Effector CD4-positive, alpha-beta T cell (primary cell): ENCODE results near the gene UNK.
"Not testable (repeated sequence)": the region's sequence is repeated elsewhere in the genome, so short reads cannot be mapped to it uniquely, and the experiment has no call there.

Experiments used
- DNase-seq: peaks from one replicate; pipeline ENCODE4 v3.0.0-alpha.2; 2020

Gene UNK

DNA sequence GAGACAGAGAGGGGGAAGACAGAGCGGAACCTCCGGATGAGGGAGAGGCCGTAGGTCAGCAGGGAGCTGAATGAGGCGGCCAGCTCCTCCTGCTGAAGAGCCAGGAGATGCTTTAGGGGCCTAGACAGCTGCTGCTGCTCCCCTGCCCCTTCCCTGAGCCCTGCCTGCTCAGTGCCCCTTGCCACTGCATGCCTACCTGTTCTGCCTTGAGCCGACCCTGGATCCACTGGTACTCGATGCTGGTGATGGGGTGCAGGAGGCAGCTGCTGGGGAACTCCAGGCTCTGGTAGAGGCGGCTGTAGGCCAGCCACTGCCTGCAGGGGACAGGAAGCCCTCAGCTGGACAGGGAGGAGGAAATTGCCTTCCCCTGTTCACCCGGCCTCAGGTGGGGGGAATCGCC, 52.0 kb downstream of the UNK start:
- no peak for DNase-seq

DNA sequence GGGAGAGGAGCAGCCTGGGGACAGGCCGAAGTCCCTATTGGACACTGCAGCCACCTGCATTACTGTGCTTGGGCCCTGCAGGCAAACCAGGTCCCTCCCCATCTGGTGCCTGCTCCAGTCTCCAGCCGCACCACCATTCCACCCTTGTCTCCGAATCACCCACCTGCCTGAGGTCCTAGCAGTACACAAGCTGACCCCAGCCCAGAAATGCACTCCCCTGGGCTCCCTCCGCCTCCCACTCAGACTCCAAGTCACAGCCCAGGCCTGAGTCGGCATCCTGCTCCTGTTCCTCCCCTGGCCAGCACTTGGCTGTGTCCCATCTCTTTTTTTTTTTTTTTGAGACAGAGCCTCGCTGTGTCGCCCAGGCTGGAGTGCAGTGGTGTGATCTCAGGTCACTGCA, 53.3 kb downstream of the UNK start:
- DNase-seq = no peak

DNA sequence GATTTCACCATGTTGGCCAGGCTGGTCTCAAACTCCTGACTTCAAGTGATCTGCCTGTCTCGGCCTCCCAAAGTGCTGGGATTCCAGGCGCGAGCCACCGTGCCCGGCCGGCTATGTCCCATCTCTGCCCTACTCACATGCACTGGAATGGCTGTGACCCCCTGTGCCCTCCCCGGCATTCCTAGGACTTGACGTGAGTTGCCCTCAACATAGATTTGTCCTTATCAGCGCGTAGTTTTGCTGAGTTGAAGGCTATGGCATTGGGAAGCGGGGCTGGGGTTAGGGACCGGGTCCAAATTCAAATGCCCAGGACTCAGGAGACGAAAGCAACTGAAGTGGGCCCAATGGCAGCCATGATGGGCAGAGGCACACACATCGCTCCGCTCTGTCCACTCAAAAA, 53.8 kb downstream of the UNK start:
- DNase-seq = no peak

DNA sequence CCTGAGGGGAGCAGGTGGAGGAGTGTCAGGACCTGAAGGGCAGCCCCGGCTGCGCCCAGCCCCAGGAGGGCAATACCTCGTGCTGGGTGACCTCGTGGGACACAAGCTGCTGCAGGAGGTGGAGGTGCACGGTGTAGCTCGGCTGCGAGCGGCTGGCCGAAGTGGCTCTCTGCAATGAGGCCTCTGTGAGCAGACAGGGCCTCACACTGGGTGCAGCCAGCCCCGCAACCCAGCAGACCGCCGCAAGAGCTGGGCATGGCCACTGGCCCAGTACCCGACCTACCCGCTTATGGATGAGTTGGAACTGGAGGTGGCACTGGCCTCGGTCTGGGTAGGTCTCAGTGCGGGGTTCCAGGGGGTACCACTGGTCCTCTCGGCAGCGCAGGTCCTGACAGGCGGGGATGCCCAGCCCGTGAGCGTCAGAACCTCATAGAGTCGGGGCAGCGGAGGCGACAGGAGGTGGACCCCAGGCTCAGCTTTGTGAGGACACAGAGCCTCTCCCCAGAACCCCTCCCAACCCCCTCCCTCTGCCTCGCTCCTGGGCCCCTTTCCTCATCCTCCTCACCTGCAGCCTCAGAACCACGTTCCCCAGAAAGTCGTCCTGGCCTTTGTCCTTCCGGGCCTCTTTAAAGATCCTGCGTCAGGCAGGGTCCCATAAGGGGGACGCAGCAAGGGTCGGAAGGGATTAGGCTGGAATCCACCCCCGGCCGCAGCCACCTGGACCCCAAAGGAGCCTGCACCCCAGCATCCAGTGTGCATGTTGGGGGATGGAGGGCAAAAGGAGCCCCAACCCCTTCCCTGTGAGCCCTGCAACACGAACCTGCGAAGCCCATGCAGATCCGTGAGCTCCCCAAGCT, 55.6 kb downstream of the UNK start:
- DNase-seq = no peak

DNA sequence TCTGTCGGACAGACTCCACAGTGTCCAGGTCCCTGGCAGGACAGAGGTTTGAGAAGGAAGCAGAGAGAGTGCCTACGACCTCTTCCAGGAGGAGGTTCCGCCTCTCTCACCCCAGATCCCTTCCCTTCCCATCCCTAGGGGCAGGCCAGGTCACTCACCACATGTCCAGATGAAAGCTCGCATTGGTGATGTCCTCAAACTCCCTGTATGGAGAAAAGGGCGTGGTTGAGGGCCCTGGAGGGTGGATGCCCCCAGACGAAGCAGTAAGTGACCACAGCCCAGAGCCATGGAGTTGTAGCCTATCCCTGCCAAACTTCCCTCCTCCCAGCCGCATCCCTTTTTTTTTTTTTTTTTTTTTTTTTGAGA, 56.2 kb downstream of the UNK start:
- no peak for DNase-seq

DNA sequence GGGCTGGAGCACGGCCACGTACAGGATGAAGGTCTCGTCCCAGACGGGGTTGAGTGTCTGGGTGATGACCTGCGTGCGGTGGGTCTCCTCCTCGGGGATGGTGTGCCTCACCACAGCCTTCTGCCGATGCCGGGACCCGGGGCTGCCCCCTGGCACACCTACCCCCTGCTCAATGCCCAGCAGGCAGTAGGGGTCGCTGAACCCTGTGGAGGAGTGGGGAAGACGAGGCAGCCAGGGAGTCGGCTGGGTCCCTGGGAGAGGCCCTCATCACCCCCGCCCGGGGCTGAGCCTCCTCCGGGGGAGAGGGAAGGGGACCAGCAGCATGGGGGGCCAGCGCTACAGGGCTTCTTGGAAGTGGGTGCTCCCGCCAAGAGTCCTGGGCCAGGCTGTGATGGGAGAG, 57.8 kb downstream of the UNK start:
- no peak for DNase-seq

DNA sequence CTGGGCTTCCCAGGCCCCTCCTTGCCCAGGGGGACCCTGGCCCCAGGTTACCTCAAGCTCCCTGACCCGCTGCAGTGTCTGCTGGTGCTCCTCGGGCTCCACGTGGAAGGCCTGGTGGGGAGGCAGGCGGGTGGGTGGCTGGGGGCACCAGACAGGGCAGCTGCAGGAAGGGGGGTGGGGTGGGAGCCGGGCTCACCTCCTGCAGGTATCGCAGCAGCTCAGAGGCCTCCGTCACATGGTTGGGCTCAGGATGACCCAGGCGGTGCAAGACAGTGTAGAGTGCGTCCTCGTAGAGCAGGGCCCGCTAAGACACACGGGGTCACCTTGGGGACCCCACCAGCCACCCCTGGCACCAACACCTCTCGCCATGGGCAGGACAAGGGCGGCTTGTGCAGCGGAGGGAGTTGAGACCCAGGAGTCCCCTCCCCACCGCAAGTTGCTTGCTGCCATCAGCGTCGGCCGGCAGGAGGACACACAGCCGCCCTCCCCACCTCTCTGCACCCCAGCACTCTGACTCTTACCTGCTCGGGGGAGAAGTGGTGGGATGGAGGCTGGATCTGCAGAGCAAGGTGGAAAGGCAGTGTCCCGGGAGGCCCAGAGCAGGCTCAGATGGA, 58.5 kb downstream of the UNK start:
- no peak for DNase-seq

DNA sequence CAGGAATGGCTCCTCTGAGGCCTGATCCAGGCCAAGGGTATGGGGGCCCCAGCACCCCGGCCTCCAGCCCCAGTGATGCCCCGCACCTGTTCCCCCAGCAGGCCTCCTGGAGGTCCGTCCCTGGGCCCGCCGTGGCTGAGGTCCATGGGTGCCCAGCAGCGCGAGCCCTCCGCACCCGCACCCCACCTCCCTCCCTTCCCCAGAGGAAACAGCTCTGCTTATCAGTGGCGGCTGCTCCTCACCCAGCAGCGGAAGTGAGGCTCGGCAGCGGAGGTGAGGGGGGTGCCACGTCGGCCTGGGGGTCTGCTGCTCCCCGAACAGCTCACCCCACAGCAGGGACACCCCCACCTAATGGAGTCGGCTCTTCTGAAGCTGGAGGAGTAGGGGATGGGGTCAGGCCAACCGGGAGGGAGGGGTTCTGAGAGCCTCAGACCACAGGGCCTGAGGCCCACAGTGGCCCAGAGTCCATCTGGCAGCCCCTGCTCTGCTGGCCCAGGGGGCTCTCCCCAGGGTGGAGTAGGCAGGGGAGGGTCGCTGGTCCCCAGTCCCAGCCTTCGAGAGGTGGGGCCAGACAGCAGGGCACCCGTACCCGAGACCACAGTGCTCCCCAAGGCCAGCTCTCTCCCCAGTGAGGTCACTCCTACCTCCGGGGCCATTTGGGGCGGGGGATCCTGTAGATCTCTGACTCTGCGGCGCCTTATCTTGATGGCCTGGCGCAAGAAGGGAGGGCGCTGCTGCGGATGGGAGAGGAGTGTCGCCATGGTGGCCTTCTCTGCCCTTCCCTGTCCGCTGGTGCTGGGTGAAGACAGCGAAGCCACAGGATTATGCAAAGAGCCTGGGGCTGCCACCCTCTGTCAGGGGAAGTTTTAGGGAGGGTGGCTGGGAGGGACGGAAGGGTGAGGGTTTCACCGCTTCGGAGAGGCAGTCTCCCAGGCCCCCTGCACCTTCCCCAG, 59.2 kb downstream of the UNK start, which contains the start of gene UNC13D:
UNC13D (minus strand) TSS at position 828 of the 953 bp plus-strand sequence; CDS start at position 761, 67 bp downstream.
- peak; percentile 58 for DNase-seq

DNA sequence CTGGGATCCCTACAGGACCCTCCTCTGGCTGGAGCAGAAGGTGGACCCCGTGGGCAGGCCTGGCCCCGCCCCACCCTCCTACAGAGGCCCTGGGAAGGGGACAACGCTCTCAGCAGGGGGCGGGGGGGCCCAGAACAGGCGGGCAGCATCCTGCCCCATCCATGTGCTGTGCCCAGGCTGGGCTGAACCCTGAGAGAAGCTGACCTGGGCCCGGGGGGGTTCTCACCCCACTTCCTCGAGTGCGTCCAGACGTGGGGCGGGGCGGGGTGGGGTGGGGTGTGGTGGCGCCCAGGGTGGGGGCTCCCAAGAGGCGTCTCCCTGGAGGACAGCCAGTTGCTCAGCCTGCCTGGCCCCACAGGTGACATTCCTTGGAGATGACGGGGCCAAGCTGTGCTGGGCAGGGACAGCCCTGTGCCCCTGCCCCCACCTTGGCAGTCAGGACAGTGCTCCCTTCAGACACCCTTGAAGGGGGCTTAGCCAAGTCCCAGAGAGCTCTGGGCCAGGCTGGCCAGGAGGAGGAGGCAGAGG, 60.0 kb downstream of the UNK start:
- no peak for DNase-seq

DNA sequence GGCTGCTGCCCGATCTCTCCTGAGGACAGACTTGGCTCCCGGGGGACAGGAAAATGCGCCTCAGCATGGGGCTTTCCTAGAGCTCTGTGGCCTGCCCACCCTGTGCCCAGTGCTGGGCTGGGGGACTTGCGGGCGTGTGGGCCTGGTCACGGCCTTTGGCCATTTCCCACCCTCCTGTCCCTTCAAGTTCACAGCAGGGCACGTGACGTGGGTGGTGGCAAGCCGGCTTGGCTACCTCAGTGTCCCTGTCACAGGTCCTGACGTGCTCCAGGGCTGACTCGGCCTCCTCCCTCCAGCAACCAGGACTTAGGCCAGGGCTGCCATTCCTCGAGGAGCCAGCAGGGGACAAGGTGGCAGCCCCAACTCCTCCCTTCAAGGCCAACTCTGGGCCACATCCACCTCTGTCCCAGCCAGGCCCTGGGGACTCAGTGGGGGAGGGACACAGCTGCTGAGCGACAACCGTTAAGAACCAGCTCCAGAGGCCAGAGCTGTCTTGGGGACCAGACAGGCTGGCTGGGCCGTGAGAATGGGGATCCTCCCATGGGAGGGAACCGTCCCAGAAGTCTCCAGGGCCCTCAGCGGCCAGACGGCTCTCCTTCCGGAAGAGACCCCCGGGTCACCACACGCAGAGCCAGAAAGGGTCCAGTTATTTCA, 60.6 kb downstream of the UNK start:
- DNase-seq = peak; percentile 51

DNA sequence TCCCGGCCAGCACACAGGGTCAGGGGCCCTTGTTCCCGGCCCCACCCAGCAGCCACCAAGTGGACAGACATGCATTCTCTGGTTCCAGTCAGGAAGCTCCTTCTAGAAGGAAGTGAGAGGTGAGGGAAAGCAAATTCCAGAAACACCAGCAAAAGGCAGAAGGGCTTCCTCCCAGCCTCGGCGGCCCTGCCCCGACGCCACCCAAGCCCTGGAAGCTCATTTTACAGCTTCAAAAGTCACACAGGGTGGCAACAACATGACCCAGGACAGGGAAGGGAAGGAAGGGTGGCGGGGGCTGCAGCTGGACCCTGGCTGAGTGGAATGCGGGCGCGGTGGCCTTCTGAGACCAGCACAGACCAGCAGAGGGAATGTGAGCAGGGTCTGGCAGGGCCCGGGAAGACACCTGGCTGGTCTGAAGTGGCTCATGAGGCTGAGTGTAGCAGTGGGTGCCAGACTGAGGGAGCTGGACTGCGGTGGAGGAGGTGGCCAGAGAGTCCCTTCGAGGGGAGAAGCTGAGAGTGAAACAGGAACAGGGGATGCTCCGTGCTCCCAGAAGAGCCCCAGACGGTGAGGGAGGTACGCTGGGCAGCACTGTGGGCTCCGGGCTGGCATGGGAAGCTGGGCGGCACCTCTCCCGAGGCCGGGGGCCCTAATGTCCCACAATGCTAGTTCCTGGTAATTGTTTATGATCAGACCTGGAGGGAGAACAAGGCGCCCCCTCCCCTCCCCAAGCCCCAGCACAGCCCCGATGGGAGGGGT, 61.5 kb downstream of the UNK start:
- DNase-seq = no peak

DNA sequence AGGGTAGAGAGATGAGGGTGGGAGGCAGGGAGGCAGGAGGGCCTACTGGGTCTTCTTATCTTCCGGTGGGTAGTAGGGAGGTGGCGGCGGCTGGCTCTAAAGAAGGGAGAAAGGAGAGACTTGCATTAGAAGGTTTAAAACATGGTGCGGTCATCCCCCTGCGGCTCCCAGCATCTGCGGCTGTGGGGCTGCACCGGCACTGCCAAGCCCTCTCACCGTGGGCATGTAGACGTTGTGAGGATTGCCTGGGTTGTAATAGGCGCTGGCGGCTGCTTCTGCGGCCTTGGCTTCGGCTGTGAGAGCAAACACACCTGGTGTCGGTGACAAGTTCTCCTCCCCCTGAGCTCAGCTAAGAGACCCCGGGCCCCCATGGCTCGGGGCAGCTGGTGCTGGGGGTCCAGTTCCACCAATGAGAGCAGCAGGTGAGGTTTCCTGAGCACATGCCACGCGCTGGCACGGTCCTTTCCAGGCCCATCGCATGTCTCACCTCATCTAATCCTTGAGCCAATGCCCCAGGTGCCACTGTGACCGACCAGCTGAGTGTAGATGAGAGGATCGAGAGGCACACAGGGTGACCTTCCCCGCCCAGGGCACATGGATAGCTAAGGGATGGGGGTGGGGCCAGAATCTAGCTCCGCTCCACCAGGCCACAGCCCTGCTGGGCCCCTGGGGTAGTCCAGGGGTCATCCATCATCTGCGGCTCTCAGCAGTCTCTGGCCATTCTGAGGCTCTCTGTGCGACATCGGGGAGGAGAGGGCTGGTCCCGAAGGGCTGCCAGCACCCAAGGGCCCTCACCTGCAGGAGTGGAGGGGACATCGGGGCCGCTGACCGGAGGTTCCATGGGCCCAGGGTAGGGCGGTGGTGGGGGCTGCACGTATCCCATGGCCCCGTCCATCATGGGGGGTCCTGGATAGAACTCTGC, 62.3 kb downstream of the UNK start:
- DNase-seq = no peak

DNA sequence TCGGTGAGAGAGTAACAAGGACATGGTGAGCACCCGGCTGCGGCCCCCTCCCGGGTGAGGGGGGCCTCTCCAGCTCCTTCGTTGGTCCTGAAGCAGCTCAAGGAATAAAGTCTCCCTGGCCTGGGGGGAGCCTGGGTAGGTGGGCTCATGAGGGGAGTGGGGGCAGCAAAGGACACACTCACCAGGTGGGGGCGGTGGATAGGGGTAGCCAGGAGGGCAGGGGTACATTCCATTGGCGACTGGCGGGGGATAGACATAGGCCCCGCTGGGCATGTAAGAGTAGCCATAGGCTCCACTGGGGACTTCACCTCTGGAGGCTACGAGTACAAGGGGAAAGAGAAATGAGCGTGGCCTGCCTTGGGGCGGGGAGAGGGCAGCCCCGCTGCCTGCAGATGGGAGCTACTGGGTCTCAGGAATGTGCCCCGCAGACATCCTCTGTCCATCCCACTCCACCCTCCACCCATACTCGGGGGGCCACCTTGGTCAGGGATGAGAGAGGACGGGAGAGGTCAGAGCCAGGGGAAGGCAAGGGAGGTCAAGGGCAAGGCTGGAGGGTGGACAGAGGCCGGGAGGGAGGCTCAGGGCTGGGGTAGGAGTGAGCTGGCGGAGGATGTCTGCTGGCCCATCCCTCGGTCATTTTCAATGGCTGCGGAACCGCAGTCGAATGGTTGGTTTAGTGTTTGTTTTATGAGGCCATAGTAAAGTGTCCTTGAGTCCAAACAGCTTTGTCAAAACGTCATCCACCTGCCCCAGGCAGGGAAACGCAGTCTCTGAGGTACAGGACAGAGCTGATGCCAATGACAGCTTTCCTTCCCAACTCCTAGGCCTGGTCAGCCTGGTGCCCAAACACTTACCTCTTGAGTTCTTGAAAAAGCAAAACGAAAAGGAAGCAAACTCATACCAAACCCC, 63.3 kb downstream of the UNK start:
- DNase-seq = no peak

DNA sequence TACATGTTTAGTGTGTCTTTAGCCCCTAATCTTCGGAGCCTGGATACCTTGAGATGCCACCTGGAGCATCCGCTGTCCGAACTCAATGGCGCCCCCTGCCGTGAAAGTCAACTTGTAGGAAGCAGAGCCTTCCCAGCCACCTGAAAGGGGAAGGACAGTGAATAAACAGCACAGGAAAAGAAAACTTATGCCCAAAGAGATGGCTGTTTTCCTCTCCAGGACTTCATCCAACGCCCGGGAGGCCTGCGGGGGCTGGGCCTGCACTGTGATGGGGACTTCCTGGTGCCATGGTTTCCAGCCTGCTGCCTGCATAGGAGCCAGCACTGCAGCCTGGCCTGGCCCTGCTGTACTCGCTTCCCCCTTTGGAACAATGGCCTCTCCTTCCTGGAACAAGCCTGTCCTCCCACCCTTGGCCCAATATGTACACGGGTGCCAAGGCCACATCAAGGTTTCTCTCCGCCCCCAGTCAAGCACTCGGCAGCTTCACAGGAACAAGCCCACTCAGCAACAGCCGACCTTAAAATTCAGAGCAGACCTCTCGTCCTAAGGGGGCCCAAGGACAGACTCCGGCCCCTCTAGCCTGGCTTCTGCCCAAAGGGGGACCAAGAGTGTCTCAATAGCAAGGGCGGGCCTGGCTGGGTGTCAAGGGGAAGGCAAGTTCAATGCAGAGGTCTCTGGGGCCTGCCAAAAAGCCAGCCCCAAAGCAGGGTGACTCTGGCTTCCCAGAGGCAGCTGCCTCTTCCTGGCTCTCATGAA, 64.1 kb downstream of the UNK start:
- peak; percentile 81 for DNase-seq

DNA sequence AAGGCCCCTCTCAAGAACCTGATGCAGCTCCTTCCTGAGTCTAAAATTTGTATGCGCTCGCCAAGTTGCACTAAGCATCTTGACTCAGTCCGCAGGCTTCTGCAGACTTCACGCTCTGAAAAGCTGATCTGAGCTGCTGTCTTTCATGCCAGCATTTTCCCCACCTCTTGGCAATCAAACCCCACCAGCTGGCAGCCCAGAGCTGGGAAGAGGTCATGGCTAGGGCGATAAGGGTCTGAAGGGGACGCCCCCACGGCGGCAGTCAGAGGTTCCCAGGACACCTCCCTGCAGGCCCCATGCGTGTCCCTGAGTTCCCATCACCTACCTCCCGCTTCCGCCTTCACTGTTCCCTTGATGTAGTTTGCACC, 64.7 kb downstream of the UNK start:
- no peak for DNase-seq

DNA sequence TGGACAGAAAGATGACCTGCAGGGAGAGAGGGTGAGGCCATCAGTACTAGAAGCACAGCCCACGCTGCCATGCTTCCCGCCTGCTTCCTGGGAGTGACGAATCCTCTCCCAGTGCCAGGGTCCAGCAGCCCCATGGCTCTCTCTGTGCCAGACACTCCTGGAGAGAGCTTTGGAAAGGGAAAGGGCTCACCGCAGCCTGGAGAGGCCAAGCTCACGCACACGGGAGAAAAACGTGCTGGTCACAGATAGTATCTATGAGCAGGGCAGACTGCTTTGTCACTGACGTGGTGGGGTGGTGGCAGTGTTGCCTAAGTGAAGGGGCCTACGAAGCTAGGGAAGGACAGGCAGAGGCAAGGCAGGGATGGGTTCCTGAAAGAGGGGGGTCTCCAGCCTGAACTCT, 65.1 kb downstream of the UNK start:
- no peak for DNase-seq

DNA sequence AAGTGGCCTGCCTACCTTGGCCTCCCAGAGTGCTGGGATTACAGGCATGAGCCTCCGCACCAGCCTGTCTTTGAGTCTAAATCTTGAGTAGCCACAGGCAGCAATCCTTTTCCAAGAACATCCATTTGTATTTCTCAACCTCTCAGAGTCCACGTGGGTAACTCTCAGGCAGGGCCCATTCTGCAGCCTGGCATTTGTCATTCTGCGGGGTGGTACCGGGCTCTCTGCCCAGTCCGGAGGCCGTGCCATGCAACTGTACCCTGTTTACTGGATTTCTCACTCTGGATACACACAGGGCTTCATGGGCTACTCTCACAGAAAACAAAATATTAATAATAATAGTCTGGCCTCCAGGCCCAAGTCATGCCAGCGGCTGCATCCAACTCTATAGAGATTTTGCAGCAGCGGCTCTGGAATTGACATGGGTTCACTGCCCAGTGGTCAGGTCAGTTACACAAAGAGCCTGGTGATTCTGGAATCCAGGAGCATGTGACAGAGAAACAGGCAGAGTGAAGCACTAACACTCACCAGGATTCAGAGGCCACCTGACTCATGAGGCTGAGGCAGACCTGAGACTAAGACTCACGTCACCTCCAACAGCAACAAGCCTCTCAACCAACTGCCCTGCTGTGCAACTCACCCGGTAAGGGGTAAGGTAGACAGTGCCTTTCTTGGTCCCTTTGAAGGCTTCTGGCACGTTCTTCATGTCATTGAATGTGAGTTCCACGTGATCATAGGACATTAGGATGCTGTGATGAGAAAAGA, 66.5 kb downstream of the UNK start:
- no peak for DNase-seq

DNA sequence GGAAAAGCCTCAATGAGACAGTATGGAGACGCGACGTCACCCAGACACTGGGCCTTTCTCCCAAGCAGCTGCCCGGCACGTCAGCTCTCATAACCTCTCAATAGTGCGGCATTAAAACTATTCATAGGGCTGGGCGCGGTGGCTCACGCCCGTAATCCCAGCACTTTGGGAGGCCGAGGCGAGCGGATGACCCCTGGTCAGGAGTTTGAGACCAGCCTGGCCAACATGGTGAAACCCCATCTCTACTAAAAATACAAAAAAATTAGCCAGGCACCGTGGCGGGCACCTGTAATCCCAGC, 67.0 kb downstream of the UNK start:
- DNase-seq = not testable (repeated sequence)
